Ureter (tissue), 1 donor: ENCODE data around the gene CENPF. TPM values are rescaled to one million over a fixed set of nuclear protein-coding genes. Genes with fewer than 3 reads are reported as not detected.
"Not testable (repeated sequence)": the region's sequence is repeated elsewhere in the genome, so short reads cannot be mapped to it uniquely, and the experiment has no call there.

ENCODE experiments used
- DNase-seq: peaks from one replicate; pipeline ENCODE4 v3.0.0-alpha.2; 2020; ENCODE audit warnings: low spot score
- total RNA-seq: library from RNA; stranded (reverse); gene quantifications from one replicate; pipeline ENCODE4 v1.2.4, GENCODE V29; 2023
- donor health status: DM: yes; HTN: yes; CAD: no.

CENPF gene
- total RNA-seq, 1 donor from 2014 or later = 0.60 TPM

DNA sequence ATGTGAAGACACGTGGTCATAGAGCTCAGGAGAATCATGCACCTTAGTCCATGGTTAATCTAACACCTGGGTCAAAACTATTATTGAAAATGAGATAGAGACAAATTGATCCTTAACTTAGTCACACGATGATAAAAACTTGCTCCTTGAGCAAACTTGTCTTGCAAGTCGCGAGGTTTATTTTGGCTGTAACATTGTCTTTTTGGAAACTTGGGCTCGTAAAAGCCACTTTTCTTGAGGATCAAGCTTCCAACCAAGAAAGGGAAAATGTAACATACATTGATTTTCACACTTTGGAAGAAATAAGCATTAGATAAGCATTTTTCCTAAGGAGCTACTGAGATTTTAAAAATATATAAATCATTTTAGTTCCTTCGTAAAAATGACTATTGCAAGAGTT lies 19.9 kb upstream of the CENPF start:
- no peak for DNase-seq

GRCh38 chr1:214583824-214584554 lies 19.0 kb upstream of the CENPF start:
- DNase-seq = no peak

DNA sequence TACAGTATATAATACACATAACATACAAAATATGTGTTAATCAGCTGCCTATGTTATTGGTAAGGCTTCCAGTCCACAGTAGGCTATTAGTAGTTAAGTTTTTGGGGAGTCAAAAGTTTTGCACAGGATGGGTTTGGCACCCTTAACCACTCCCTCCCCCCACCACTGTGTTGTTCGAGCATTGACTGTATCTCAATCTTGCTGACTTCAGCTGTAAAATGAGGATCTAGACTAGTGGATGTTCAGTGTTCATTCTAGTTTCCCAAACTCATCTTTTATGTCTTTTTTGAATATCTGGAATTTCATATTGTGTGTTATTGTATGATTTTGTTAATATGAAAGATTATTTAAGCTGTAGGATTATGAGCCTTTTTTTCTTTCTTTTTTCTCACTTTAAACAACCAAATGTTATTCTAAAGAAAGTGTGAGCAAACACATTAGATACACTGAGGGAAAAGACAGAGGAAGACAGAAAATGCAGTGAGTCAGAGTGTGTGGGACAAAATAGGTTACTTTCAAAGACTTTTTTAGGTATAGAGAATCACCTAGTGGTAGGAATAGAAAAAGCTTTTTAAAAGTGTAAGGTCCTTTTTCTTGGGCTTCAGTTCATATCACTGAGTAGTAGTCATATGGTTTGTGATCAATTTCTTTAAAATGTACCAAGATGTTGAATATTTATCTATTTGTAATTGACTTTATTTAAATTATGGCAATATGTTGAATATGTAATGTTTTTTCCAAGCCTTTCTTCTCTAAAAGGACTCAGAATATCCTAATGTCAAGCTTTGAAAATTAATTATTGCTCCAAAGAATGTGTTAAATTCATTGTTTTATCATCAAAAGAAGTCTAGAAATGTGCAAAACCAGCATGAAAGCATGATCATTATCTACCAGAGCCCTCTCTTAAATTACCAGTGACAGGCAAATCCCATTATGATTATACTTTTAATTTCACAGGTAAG lies 17.9 kb upstream of the CENPF start:
- DNase-seq = no peak

GRCh38 chr1:214586621-214587020 lies 16.4 kb upstream of the CENPF start:
- no peak for DNase-seq

DNA sequence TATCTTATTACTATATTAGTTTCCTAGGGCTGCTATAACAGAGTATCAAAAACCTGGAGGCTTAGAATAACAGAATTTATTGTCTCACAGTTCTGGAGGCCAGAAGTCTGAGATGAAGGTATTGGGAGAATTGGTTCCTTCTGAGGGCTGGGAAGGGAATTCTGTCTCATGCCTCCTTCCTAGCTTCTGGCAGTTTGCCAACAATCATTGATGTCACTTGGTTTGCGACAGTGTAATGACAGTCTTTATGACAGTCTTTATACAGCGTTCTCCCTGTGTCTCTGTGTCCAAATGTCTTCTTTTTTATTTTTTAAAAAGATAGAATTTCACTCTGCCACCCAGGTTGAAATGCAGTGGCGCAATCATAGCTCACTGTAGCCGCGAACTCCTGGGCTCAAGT lies 15.8 kb upstream of the CENPF start:
- no peak for DNase-seq

DNA sequence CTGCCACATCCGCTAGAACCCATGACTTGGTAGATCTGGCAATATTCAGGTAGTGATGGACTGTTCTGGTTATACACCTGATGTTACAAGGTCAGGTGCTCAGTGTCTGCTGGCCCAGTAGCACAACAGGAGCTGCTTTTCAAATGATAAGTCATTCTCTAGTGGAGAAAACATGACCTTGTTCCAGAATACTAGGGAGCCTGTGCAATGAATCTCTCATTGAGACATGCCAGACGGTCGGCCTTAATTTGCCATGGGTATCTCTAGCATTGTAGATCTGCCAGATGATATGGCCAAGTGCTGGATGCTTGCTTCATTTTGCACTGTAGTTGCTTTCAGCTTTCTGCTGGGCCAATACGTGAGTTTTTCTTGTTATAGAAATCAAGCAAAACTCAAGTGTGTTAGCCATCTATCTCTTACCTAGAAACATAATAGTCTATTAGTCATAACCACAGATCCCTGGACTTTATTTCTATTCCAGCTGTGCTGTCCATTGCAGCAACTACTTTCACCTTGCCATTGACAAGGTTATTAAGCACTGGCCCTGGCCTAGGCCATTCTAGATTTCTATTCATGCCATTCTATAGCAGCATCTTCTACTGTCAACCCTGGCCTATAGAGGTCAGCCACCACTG lies 13.9 kb upstream of the CENPF start:
- no peak for DNase-seq

- DNase-seq = no peak
These were observed 12.3 kb upstream of the CENPF start for GRCh38 chr1:214590696-214591095.

- DNase-seq = not testable (repeated sequence)
These were observed 11.1 kb upstream of the CENPF start for GRCh38 chr1:214591918-214592317.

GRCh38 chr1:214593158-214593557 lies 9.8 kb upstream of the CENPF start:
- DNase-seq = no peak

- no peak for DNase-seq
These were observed 841 bp downstream of the CENPF start for GRCh38 chr1:214603819-214604252.

GRCh38 chr1:214604523-214604922 lies 1.5 kb downstream of the CENPF start:
- no peak for DNase-seq

GRCh38 chr1:214605484-214605883 lies 2.5 kb downstream of the CENPF start:
- DNase-seq = not testable (repeated sequence)

- not testable (repeated sequence) for DNase-seq
These were observed 3.2 kb downstream of the CENPF start for GRCh38 chr1:214605933-214606925.

DNA sequence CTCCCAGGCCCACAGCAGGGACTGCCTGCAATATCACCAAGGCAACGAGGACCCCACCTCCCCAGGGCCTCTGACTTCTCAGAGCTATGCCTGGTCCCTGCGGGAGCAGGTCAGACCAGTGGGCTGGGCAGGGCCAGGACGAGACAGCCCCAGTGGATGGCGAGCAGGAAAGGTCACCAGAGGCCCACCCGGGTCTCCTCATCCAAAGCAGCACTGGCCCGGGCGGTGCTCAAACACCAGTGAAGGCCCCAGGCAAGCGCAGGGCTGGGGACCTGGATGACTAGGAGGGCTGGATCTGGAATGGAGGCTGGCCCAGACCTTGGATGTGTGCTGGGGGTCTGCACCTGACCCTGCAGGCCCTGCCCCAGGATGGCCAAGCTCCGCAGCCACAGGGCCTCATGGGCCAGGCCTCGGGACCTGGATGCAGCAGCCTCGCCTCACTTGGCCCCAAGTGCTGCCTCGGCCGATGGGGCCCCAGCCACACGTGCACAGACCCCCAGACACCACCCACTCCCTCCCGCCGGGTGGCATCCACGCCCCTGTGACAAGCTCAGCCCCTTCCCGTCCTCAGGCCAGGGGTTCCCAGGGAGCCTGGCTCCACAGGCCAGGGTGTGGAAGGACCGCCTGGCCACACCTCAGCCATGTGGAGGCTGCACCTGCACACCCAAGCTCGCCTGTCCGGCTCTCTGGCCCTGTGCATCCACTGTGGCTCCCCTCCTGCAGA lies 4.7 kb downstream of the CENPF start:
- DNase-seq = not testable (repeated sequence)

DNA sequence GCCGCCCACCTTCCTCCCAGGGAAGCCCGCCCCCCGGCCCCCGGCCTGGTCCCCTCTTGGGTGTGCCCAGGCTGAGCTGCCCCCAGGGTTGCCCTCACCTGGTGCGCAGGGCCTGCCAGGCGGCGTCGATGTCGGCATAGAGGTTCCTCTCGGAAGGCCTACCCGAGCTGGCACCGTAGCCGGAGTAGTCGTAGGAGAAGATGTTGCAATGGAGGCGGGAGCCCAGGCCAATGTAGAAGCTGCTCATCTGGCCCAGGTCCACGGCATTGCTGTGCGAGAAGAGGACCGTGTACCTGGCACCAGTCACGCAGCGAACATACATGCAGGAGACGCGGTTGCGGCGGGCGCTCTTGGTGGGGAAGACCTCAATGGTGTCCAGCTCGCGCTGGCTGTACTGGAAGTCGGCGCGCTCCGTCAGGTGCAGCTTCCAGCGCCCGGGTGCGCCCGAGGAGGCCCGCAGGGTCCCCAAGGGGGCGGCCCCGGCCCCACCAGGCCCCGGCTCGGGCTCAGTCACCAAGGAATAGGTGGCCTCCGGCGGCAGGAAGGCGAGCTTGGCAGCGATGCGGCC lies 5.3 kb downstream of the CENPF start:
- DNase-seq = not testable (repeated sequence)

DNA sequence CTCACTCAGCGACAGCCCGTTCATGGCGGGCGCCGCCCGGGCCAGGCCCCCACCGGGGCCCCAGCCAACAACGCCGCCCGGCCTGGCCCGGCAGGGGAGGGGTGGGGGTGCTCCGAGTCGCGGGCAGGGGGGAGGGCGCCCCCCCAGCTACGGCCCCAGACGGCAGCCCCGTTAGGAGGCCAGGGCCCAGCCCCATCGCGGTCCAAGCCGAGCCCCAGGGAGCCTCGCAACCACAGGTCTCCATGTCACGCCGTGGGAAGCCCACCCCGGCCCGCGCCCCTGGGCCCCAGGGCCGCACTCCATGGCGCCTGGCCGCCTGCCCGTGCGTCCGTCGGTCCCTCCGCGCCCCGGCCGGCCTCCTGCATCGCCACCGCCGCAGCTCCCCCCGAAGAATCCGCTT lies 5.8 kb downstream of the CENPF start:
- not testable (repeated sequence) for DNase-seq

DNA sequence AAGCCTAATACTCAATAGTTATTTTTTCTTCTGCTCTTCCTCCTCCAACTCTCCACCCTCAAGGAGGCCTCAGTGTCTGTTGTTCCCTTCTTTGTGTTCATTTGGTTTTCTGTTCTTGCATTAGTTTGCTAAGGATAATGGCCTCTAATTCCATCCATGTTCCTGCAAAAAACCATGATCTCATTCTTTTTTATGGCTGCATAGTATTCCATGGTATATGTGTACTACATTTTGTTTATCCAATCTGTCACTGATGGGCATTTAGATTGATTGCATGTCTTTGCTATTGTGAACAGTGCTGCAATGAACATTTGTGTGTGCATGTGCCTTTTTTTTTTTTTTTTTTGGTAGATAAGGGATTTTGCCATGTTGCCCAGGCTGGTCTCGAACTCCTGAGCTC lies 6.7 kb downstream of the CENPF start:
- DNase-seq = no peak

DNA sequence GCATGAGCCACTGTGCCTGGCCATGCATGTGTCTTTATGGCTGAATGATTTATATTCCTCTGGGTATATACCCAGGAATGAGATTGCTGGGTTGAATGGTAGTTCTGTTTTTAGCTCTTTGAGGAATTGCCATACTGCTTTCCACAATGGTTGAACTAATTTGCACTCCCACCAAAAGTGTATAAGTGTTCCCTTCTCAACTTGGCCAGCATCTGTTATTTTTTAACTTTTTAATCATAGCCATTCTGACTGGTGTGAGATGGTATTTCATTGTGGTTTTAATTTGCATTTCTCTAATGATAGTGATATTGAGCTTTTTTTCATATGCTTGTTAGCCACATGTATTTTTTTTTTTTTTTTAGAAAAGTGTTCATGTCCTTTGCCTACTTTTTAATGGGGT lies 7.1 kb downstream of the CENPF start:
- not testable (repeated sequence) for DNase-seq

- no peak for DNase-seq
These were observed 12.1 kb downstream of the CENPF start for GRCh38 chr1:214615109-214615508.

DNA sequence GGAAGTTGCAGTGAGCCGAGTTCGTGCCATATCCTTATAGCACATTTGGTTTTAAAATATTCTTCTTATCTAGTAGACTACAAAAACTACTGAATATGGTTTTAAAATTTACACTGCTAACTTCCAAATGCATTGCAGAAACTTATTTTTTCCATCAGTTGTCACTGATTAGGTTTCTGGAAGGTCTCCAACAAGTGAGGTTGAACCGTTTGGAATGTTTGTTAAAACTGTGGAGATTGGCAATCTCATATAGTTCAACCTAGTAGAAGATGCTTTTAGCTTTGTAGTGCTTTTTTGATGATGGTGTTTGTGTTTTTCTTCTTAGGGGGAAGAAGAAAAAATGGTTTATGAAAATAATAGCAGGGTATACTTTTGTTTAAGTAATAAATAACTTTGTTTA lies 12.9 kb downstream of the CENPF start:
- DNase-seq = no peak
